Mesothelial cell of epicardium (in vitro differentiated cells): ENCODE data around the gene MAD1L1. TPM values are rescaled to one million over a fixed set of nuclear protein-coding genes. Genes with fewer than 3 reads are reported as not detected.

Experiments
- DNase-seq, 2 experiments: peaks; one replicate each; pipeline ENCODE4 v3.0.0; 2021; ENCODE audit warnings: low spot score in 2 of 2; ENCODE audit not compliant: unreplicated experiment in 2 of 2
- H3K27ac Mint-ChIP-seq: 2 replicates; pipeline ENCODE4 v1.8.0; 2021; ENCODE audit warnings: mixed read lengths
- H3K27me3 Mint-ChIP-seq: 2 replicates; pipeline ENCODE4 v1.8.0; 2021; ENCODE audit warnings: low read depth, mixed read lengths
- H3K36me3 Mint-ChIP-seq: 2 replicates; pipeline ENCODE4 v1.8.0; 2021; ENCODE audit warnings: mixed read lengths
- H3K4me1 Mint-ChIP-seq: 2 replicates; pipeline ENCODE4 v1.8.0; 2021; ENCODE audit warnings: mixed read lengths
- H3K4me3 Mint-ChIP-seq: 2 replicates; pipeline ENCODE4 v1.8.0; 2021; ENCODE audit warnings: mild to moderate bottlenecking, moderate library complexity, mixed read lengths
- H3K9me3 Mint-ChIP-seq: 2 replicates; pipeline ENCODE4 v1.8.0; 2021; ENCODE audit warnings: mixed read lengths
- CTCF ChIP-seq: fragments of 200-600 bp; sonication (generic); IDR thresholded peaks from one replicate; pipeline ENCODE4 v1.5.0; 2021; ENCODE audit warnings: antibody characterized with exemption; ENCODE audit not compliant: unreplicated experiment
- total RNA-seq: library from RNA; stranded (reverse); gene quantifications from 3 replicates; pipeline ENCODE4 v1.2.1, GENCODE V29; 2021

Gene MAD1L1
- total RNA-seq, 1 donor from 2014 or later, result 45.0 TPM

DNA sequence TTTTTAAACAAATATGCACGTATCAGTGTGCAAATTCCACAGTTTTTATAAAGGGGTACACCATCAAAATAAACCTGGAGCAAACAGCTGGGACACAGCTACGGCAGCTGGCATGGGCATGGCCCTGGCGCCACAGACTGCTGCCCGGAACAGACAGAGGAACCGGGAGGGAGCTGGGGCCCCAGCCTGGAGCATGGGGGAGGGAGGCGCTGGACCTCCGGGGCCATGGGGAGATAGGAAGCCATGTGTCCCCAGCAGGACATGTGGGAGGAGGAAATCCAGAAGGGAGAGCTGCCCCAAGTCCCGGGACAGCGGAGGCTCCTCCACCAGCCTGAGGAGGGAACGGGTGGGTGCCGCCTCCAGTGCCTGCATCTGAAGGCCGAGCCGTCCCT is 180.1 kb downstream of the MAD1L1 start:
- H3K36me3 Mint-ChIP-seq, result peaks cover 2% of the 10 kb centered on the region
- H3K4me1 Mint-ChIP-seq, result peaks cover 14% of the 10 kb centered on the region
- no peaks in the 10 kb centered on the region for H3K27me3 Mint-ChIP-seq
- no peak overlapping the region for H3K27ac Mint-ChIP-seq
- no peak overlapping the region for H3K4me3 Mint-ChIP-seq
- no peaks in the 10 kb centered on the region for H3K9me3 Mint-ChIP-seq
- no peak for TF ChIP-seq CTCF
- no peak for DNase-seq

GRCh38 chr7:2051707-2052656 is 180.8 kb downstream of the MAD1L1 start:
- no peak for DNase-seq
- H3K4me3 Mint-ChIP-seq, result no peak overlapping the region
- TF ChIP-seq CTCF, result no peak
- no peaks in the 10 kb centered on the region for H3K9me3 Mint-ChIP-seq
- peaks cover 19% of the 10 kb centered on the region for H3K4me1 Mint-ChIP-seq
- no peaks in the 10 kb centered on the region for H3K36me3 Mint-ChIP-seq
- H3K27me3 Mint-ChIP-seq, result no peaks in the 10 kb centered on the region
- H3K27ac Mint-ChIP-seq, result no peak overlapping the region

DNA sequence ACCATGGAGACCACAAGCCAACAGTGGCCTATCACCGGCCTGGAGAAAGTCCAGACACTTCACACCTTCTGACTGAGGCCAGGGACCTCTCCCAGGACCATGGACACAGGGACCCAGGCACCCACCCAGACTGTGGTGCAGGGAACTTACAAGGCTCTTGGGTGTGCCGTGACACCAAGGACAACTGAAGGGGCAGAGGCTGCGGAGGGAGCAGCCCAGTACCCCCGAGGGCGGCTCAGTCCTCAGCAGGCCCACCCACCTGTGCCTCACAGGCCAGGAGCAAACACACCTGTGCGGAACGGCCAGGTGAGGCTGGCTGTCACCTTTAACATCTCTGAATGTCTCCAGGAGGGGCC is 182.3 kb downstream of the MAD1L1 start:
- no peak overlapping the region for H3K4me3 Mint-ChIP-seq
- H3K9me3 Mint-ChIP-seq, result no peaks in the 10 kb centered on the region
- no peak for TF ChIP-seq CTCF
- H3K4me1 Mint-ChIP-seq, result peaks cover 19% of the 10 kb centered on the region
- H3K27me3 Mint-ChIP-seq, result no peaks in the 10 kb centered on the region
- DNase-seq, result no peak
- H3K36me3 Mint-ChIP-seq, result no peaks in the 10 kb centered on the region
- no peak overlapping the region for H3K27ac Mint-ChIP-seq

- H3K9me3 Mint-ChIP-seq, result no peaks in the 10 kb centered on the region
- no peak for TF ChIP-seq CTCF
- peaks cover 19% of the 10 kb centered on the region for H3K4me1 Mint-ChIP-seq
- DNase-seq, result no peak
- no peaks in the 10 kb centered on the region for H3K27me3 Mint-ChIP-seq
- H3K36me3 Mint-ChIP-seq, result no peaks in the 10 kb centered on the region
- no peak overlapping the region for H3K27ac Mint-ChIP-seq
- no peak overlapping the region for H3K4me3 Mint-ChIP-seq
Measured at GRCh38 chr7:2049782-2050510, 182.8 kb downstream of the MAD1L1 start.

GRCh38 chr7:2049111-2049781 is 183.5 kb downstream of the MAD1L1 start:
- Mint-ChIP-seq H3K27ac (peak overlapping the region; percentile 30), H3K27me3 (no peaks in the 10 kb centered on the region), H3K9me3 (no peaks in the 10 kb centered on the region), H3K4me3 (no peak overlapping the region), H3K4me1 (peaks cover 19% of the 10 kb centered on the region), H3K36me3 (peaks cover under 1% of the 10 kb centered on the region)
- DNase-seq, result no peak
- no peak for TF ChIP-seq CTCF
